OCI-LY1 (cell line): ENCODE results near the gene CHRM2.

Source experiments
- H2AFZ ChIP-seq: fragments of 200-600 bp; sonication (generic), shearing (Covaris generic); 2 replicates; pipeline ENCODE4 v1.6.0; 2014; ENCODE audit warnings: antibody characterized with exemption, mild to moderate bottlenecking, low read length
- H3F3A ChIP-seq: fragments of 200-600 bp; sonication (generic), shearing (Covaris generic); 2 replicates; pipeline ENCODE4 v1.6.0; 2014; ENCODE audit warnings: mild to moderate bottlenecking, antibody characterized with exemption, low read length, moderate library complexity; ENCODE audit not compliant: insufficient read depth
- H3K27ac ChIP-seq: fragments of 200-600 bp; sonication (generic); 2 replicates; pipeline ENCODE4 v1.5.1; 2014; ENCODE audit warnings: low read length, mixed run types, mild to moderate bottlenecking, low read depth; ENCODE audit not compliant: poor library complexity, severe bottlenecking
- H3K27me3 ChIP-seq: fragments of 200-600 bp; sonication (generic); 2 replicates; pipeline ENCODE4 v1.6.0; 2014; ENCODE audit warnings: antibody characterized with exemption, mild to moderate bottlenecking, low read length, moderate library complexity; ENCODE audit not compliant: insufficient read depth
- H3K36me3 ChIP-seq: fragments of 200-600 bp; sonication (generic); 2 replicates; pipeline ENCODE4 v1.6.1; 2014; ENCODE audit warnings: mild to moderate bottlenecking, antibody characterized with exemption, low read length, moderate library complexity, mixed read lengths; ENCODE audit not compliant: insufficient read depth
- H3K4me1 ChIP-seq: fragments of 200-600 bp; sonication (generic); 2 replicates; pipeline ENCODE4 v1.5.1; 2014; ENCODE audit warnings: mild to moderate bottlenecking, low read length, moderate library complexity; ENCODE audit not compliant: insufficient read depth, severe bottlenecking
- H3K4me2 ChIP-seq: fragments of 200-600 bp; sonication (generic), shearing (Covaris generic); 2 replicates; pipeline ENCODE4 v1.6.1; 2014; ENCODE audit warnings: low read length
- H3K4me3 ChIP-seq: fragments of 200-600 bp; sonication (generic); 2 replicates; pipeline ENCODE4 v1.5.1; 2014; ENCODE audit warnings: low read length, low read depth, mild to moderate bottlenecking, mixed read lengths; ENCODE audit not compliant: poor library complexity, severe bottlenecking
- H3K79me2 ChIP-seq: fragments of 200-600 bp; shearing (Covaris generic); 2 replicates; pipeline ENCODE4 v1.6.1; 2016; ENCODE audit warnings: mixed run types, low read length, mixed read lengths; ENCODE audit not compliant: insufficient read depth
- H3K9ac ChIP-seq: fragments of 200-600 bp; sonication (generic), shearing (Covaris generic); 2 replicates; pipeline ENCODE4 v1.6.1; 2014; ENCODE audit warnings: mild to moderate bottlenecking, low read length, mixed read lengths
- H3K9me2 ChIP-seq: fragments of 200-600 bp; sonication (generic), shearing (Covaris generic); 2 replicates; pipeline ENCODE4 v1.6.1; 2014; ENCODE audit warnings: low read depth, mild to moderate bottlenecking, low read length, mixed read lengths
- H3K9me3 ChIP-seq: fragments of 200-600 bp; shearing (Covaris generic); 2 replicates; pipeline ENCODE4 v1.6.1; 2014; ENCODE audit warnings: low read length, mixed read lengths
- H4K20me1 ChIP-seq: fragments of 200-600 bp; sonication (generic), shearing (Covaris generic); 2 replicates; pipeline ENCODE4 v1.6.0; 2016; ENCODE audit warnings: mild to moderate bottlenecking, low read length; ENCODE audit not compliant: insufficient read depth
- EZH2 ChIP-seq: fragments of 200-600 bp; sonication (generic), shearing (Covaris generic); IDR thresholded peaks from 2 replicates; pipeline ENCODE4 v1.8.0; 2017; ENCODE audit warnings: borderline replicate concordance, mixed run types, mild to moderate bottlenecking, antibody characterized with exemption, low read length, moderate library complexity, mixed read lengths
- TF ChIP-seq, protein P1 (sequence below): fragments of 200-600 bp; sonication (generic), shearing (Covaris generic); IDR thresholded peaks from 2 replicates; pipeline ENCODE4 v1.5.1; 2017; ENCODE audit warnings: mild to moderate bottlenecking, antibody characterized with exemption, low read length, moderate library complexity, mixed read lengths

Gene CHRM2

DNA sequence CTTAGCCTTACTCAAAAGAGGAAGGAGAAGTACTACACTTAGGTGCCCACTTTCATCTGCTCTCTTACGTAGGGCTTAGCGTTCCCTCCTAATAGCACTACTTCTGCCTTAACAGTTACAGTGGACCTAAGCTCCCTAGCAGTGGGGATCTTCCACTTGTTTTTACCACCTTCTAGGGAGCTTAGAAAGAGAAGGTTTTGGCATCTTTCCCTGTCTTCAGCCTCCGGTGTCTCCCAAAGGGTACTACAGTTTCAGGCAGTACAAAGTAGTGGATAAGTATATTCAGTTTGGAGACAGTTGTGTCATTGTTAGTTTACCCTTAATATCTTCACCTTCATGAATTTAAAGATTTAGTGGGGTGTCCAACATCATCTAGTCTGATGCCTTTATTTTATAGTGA lies 14.6 kb downstream of the CHRM2 start:
- no peaks in the 10 kb centered on the region for H3K27me3 ChIP-seq
- no peaks in the 10 kb centered on the region for H3K9me3 ChIP-seq
- H3F3A ChIP-seq: no peaks in the 10 kb centered on the region
- no peak overlapping the region for H3K27ac ChIP-seq
- TF ChIP-seq, protein P1, sequence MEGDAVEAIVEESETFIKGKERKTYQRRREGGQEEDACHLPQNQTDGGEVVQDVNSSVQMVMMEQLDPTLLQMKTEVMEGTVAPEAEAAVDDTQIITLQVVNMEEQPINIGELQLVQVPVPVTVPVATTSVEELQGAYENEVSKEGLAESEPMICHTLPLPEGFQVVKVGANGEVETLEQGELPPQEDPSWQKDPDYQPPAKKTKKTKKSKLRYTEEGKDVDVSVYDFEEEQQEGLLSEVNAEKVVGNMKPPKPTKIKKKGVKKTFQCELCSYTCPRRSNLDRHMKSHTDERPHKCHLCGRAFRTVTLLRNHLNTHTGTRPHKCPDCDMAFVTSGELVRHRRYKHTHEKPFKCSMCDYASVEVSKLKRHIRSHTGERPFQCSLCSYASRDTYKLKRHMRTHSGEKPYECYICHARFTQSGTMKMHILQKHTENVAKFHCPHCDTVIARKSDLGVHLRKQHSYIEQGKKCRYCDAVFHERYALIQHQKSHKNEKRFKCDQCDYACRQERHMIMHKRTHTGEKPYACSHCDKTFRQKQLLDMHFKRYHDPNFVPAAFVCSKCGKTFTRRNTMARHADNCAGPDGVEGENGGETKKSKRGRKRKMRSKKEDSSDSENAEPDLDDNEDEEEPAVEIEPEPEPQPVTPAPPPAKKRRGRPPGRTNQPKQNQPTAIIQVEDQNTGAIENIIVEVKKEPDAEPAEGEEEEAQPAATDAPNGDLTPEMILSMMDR: no peak
- H3K9ac ChIP-seq: no peak overlapping the region
- H3K79me2 ChIP-seq: no peaks in the 10 kb centered on the region
- H2AFZ ChIP-seq: no peak overlapping the region
- H3K36me3 ChIP-seq: no peaks in the 10 kb centered on the region
- H3K4me1 ChIP-seq: no peaks in the 10 kb centered on the region
- H3K9me2 ChIP-seq: no peaks in the 10 kb centered on the region
- H3K4me2 ChIP-seq: no peak overlapping the region
- no peaks in the 10 kb centered on the region for H4K20me1 ChIP-seq
- H3K4me3 ChIP-seq: no peak overlapping the region

DNA sequence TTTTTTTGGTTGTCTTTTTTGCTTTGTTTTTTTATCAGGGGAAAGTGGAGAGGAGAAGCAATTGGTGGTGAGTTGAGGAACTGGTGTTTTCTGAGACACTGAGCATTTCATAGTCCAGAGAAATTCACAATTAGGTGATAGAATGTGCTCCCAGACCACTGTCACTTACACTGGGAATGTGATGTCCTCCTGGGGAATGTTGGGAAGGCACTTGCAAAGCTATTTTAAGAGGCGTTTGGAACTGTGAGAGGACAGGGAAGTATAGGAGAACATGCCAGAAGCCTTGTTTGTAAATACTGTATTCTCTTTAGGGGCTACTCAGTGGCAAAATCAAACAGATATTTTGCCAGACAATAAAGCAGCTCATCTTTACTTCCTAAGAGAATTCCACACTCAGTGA lies 16.0 kb downstream of the CHRM2 start:
- Histone ChIP-seq H3F3A (no peaks in the 10 kb centered on the region), H3K9ac (no peak overlapping the region), H3K27ac (no peak overlapping the region), H2AFZ (no peak overlapping the region), H3K9me2 (no peaks in the 10 kb centered on the region), H3K4me1 (no peaks in the 10 kb centered on the region), H3K4me3 (no peak overlapping the region), H3K4me2 (no peak overlapping the region), H4K20me1 (no peaks in the 10 kb centered on the region), H3K9me3 (no peaks in the 10 kb centered on the region), H3K27me3 (no peaks in the 10 kb centered on the region), H3K79me2 (no peaks in the 10 kb centered on the region), H3K36me3 (no peaks in the 10 kb centered on the region)
- TF ChIP-seq, protein P1: no peak
- no peak for TF ChIP-seq EZH2

DNA sequence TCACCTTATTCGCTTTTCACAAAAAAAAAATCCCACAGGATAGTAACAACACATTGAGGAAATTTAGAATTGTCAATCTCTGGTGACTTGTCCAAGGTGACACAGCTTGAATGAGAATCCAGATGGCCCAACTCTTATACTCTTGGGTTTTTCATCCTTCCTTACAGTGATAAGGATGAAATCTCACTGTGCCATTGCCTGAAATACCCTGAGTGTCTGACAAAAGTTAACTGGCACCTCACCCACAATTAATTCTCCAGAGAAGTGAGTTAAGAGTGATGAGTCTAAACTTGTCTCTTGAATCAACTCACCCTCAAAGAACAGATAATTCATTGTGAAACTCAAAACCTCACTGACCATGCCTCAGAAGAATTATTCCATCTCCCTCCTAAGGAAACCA lies 18.9 kb downstream of the CHRM2 start:
- Histone ChIP-seq H3K9me2 (no peaks in the 10 kb centered on the region), H3K4me1 (no peaks in the 10 kb centered on the region), H3K9me3 (no peaks in the 10 kb centered on the region), H4K20me1 (no peaks in the 10 kb centered on the region), H3F3A (no peaks in the 10 kb centered on the region), H3K9ac (no peak overlapping the region), H3K4me2 (no peak overlapping the region), H3K4me3 (no peak overlapping the region), H3K36me3 (no peaks in the 10 kb centered on the region), H3K27ac (no peak overlapping the region), H3K79me2 (no peaks in the 10 kb centered on the region), H2AFZ (no peak overlapping the region), H3K27me3 (no peaks in the 10 kb centered on the region)
- TF ChIP-seq EZH2: no peak
- TF ChIP-seq, protein P1: no peak
